Measurements from ENCODE around the gene OR51B6. TPM values are rescaled to one million over a fixed set of nuclear protein-coding genes. Genes with fewer than 3 reads are reported as not detected.

The OR51B6 gene
- total and polyA plus RNA-seq, 9 of the 15 experiments (the other 6 are each of a cell fraction or from before 2014, with no cell fraction given), result 0.06 to 0.97 TPM; not detected in 7

- POLR2A ChIA-PET, result no interaction called here
- no TSS peak for BruUV-seq (replicated peaks)
These were observed 34.0 kb upstream of the OR51B6 start for GRCh38 chr11:5317292-5317691.

More at GRCh38 chr11:5317292-5317691, 34.0 kb upstream of the OR51B6 start:
- Histone ChIP-seq H3K4me1 (replicated peaks in 1 of 2; ENCODE audit: control insufficient read depth in 2 of 2, insufficient read depth in 2 of 2, low read length in 2 of 2) (no peaks in the 10 kb centered on the region), H3K9me1 (ENCODE audit: control insufficient read depth, insufficient read depth, low read length) (no peaks in the 10 kb centered on the region), H3K36me3 (ENCODE audit: control insufficient read depth, insufficient read depth, low read length) (peaks cover 29% of the 10 kb centered on the region; the same call in 2 of the 3 replicates), H3K4me3 (no peak overlapping the region), H3K79me2 (ENCODE audit: control insufficient read depth, insufficient read depth, low read length) (no peaks in the 10 kb centered on the region), H4K20me1 (replicated peaks; ENCODE audit: control insufficient read depth, insufficient read depth, low read length) (no peaks in the 10 kb centered on the region), H3K9me3 (replicated peaks; ENCODE audit: control insufficient read depth, insufficient read depth, low read depth, low read length) (no peaks in the 10 kb centered on the region), H3K27me3 (ENCODE audit: control insufficient read depth in 2 of 2, insufficient read depth in 2 of 2, low read length in 2 of 2) (no peaks in the 10 kb centered on the region), H3K9ac (ENCODE audit: insufficient read depth in 1 of 2, low read depth in 2 of 2, low read length in 2 of 2) (no peak overlapping the region), H2AFZ (ENCODE audit: low read depth, low read length) (no peak overlapping the region), H3K4me2 (ENCODE audit: insufficient read depth, low read length) (no peak overlapping the region), H3K27ac (ENCODE audit: extremely low read depth, low read depth, low read length) (no peak overlapping the region)
- DNase-seq (ENCODE audit: extremely low read depth in 1 of 4, low spot score in 3 of 4), result no peak
- CTCF ChIA-PET (ENCODE audit: low intra/inter-chr PET ratio), result interaction anchor here (1.2 kb wide), 1 partner anchor 112 kb away, joined by 4 read pairs; no protein-coding TSS in a partner anchor
- TF ChIP-seq PHTF2 (CRISPR knock-in tag; IDR thresholded peaks at IDR 0.05) (no peak), MAFG (tag; conservative IDR thresholded peaks at IDR 0.05) (no peak), FOXM1 (IDR thresholded peaks at IDR 0.05; ENCODE audit: low read depth) (no peak), FOXM1 (CRISPR knock-in tag; IDR thresholded peaks at IDR 0.05; ENCODE audit: low read depth) (no peak), RAD21 (CRISPR knock-in tag; conservative IDR thresholded peaks at IDR 0.05 in 1 of 2, IDR thresholded peaks at IDR 0.05 in 1 of 2) (peak in 1 of 2 experiments; percentile 34; a peak in 1 of 4 replicates), HMG20B (CRISPR knock-in tag; IDR thresholded peaks at IDR 0.05) (no peak), NBN (IDR thresholded peaks at IDR 0.05; ENCODE audit: low read depth) (no peak), FUS (optimal IDR thresholded peaks at IDR 0.05; ENCODE audit: low read depth, low read length) (no peak), CTCF (IDR thresholded peaks at IDR 0.05 in 2 of 3, conservative IDR thresholded peaks at IDR 0.05 in 1 of 3; ENCODE audit: insufficient read depth in 2 of 3, low read depth in 1 of 3, low read length in 3 of 3) (peak in 1 of 3 experiments; percentile 13; a peak in 1 of 6 replicates), U2AF1 (optimal IDR thresholded peaks at IDR 0.05; ENCODE audit: low read depth, low read length) (no peak)
- FAIRE-seq, result no peak
- ATAC-seq, result peak; percentile 57; the same call in 2 of the 3 replicates
- 71% methylated on average over 5 of the region's 5 CpGs for WGBS (ENCODE audit: insufficient coverage, low coverage, missing lambda C conversion rate)
- in situ Hi-C loops (cut with MboI), result no loop called here
- intact Hi-C loops (cut with micrococcal nuclease), result no loop called here

Data from K562 (cell line).